ENCODE measurements around the gene HS6ST3.

The HS6ST3 gene

DNA sequence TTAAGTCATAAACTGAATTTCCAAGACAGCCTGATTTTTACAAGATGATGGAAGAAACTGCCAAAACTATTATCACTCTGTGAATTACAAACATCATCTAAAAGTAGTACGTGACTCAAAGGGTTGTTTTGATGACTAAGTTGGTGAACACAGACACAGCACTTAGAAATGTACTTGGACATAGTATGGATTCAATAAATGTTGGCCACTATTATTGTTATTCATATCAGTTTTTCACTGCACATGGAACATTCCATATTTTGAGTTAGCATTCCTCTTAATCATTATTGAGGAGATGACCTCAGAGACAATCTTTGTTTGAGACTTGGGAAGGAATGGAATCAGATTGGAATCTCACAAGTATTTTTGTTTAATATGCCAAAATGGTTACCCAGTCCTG, 731.5 kb downstream of the HS6ST3 start:
- Histone ChIP-seq H3K9me3 (ENCODE audit: low read depth, low read length) (no peaks in the 10 kb centered on the region), H3K36me3 (ENCODE audit: insufficient read depth, low read length) (no peaks in the 10 kb centered on the region), H3K9ac (ENCODE audit: insufficient read length) (no peak overlapping the region), H3K4me3 (no peak overlapping the region), H3K27ac (no peak overlapping the region)
- no peak for DNase-seq (ENCODE audit: low read depth, low spot score)
- no peak for TF ChIP-seq FOXP2 (optimal IDR thresholded peaks at IDR 0.05; ENCODE audit: control extremely low read depth, extremely low read length, insufficient read depth)
- no peak for TF ChIP-seq EZH2 (IDR thresholded peaks at IDR 0.05)
- TF ChIP-seq POLR2AphosphoS5 (IDR thresholded peaks at IDR 0.05; ENCODE audit: borderline replicate concordance, low read depth, low read length) = no peak

- Histone ChIP-seq H3K9ac (ENCODE audit: insufficient read length) (no peak overlapping the region), H3K36me3 (ENCODE audit: insufficient read depth, low read length) (no peaks in the 10 kb centered on the region), H3K27ac (no peak overlapping the region), H3K4me3 (no peak overlapping the region), H3K9me3 (ENCODE audit: low read depth, low read length) (no peaks in the 10 kb centered on the region)
- DNase-seq (ENCODE audit: low read depth, low spot score) = no peak
- TF ChIP-seq EZH2 (IDR thresholded peaks at IDR 0.05) (no peak), POLR2AphosphoS5 (IDR thresholded peaks at IDR 0.05; ENCODE audit: borderline replicate concordance, low read depth, low read length) (no peak), FOXP2 (optimal IDR thresholded peaks at IDR 0.05; ENCODE audit: control extremely low read depth, extremely low read length, insufficient read depth) (no peak)
These were observed 732.1 kb downstream of the HS6ST3 start for GRCh38 chr13:96821971-96822370.

- TF ChIP-seq EZH2 (IDR thresholded peaks at IDR 0.05) (no peak), FOXP2 (optimal IDR thresholded peaks at IDR 0.05; ENCODE audit: control extremely low read depth, extremely low read length, insufficient read depth) (no peak), POLR2AphosphoS5 (IDR thresholded peaks at IDR 0.05; ENCODE audit: borderline replicate concordance, low read depth, low read length) (no peak)
- Histone ChIP-seq H3K4me3 (no peak overlapping the region), H3K27ac (no peak overlapping the region), H3K9me3 (ENCODE audit: low read depth, low read length) (no peaks in the 10 kb centered on the region), H3K9ac (ENCODE audit: insufficient read length) (no peak overlapping the region), H3K36me3 (ENCODE audit: insufficient read depth, low read length) (no peaks in the 10 kb centered on the region)
- DNase-seq (ENCODE audit: low read depth, low spot score) = no peak
These were observed 733.0 kb downstream of the HS6ST3 start for GRCh38 chr13:96822895-96823294.

GRCh38 chr13:96824140-96824539, 734.2 kb downstream of the HS6ST3 start:
- Histone ChIP-seq H3K4me3 (no peak overlapping the region), H3K9ac (ENCODE audit: insufficient read length) (no peak overlapping the region), H3K36me3 (ENCODE audit: insufficient read depth, low read length) (no peaks in the 10 kb centered on the region), H3K27ac (no peak overlapping the region), H3K9me3 (ENCODE audit: low read depth, low read length) (no peaks in the 10 kb centered on the region)
- no peak for TF ChIP-seq EZH2 (IDR thresholded peaks at IDR 0.05)
- no peak for TF ChIP-seq FOXP2 (optimal IDR thresholded peaks at IDR 0.05; ENCODE audit: control extremely low read depth, extremely low read length, insufficient read depth)
- TF ChIP-seq POLR2AphosphoS5 (IDR thresholded peaks at IDR 0.05; ENCODE audit: borderline replicate concordance, low read depth, low read length) = no peak
- DNase-seq (ENCODE audit: low read depth, low spot score) = no peak

DNA sequence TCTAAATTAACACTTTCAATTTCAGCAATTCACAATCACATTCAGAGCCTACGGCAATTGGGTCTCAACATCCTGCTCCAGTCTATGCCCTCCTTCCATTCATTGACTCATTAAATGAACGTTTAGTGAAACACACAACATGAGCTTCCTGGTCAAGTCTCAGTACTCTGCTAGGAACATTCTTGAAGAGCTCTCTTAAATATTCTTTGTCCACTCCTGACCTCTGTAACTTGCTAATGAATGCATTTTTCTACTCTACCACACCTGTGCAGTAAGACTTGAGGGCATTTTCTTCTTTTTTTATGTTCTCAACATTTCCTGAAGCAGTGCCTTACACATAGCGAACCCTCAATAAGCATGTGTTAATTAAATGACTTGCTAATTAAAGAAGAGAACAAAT, 735.7 kb downstream of the HS6ST3 start:
- TF ChIP-seq POLR2AphosphoS5 (IDR thresholded peaks at IDR 0.05; ENCODE audit: borderline replicate concordance, low read depth, low read length) (no peak), EZH2 (IDR thresholded peaks at IDR 0.05) (no peak), FOXP2 (optimal IDR thresholded peaks at IDR 0.05; ENCODE audit: control extremely low read depth, extremely low read length, insufficient read depth) (no peak)
- no peaks in the 10 kb centered on the region for H3K9me3 ChIP-seq (ENCODE audit: low read depth, low read length)
- H3K27ac ChIP-seq = no peak overlapping the region
- H3K4me3 ChIP-seq = no peak overlapping the region
- no peak overlapping the region for H3K9ac ChIP-seq (ENCODE audit: insufficient read length)
- no peaks in the 10 kb centered on the region for H3K36me3 ChIP-seq (ENCODE audit: insufficient read depth, low read length)
- no peak for DNase-seq (ENCODE audit: low read depth, low spot score)

DNA sequence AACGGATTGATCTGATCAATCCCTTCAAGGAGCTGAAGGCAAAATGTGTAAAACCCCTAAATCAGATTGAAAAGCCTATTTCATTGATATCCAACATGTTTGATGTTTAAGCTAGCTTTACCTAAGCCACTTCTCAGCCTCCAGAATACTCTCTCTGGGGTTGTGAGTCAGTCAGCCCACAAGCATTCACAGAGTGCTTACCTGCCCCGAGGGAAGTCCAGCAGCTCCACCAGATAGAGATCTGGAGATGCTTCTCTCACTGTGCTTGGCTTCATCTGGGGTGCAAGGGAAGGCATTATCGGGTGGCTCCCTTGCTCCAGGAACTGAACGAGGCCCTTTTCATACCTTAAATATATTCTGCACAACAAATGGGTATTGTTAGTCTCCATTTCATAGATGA, 744.7 kb downstream of the HS6ST3 start:
- Histone ChIP-seq H3K9me3 (ENCODE audit: low read depth, low read length) (no peaks in the 10 kb centered on the region), H3K9ac (ENCODE audit: insufficient read length) (no peak overlapping the region), H3K36me3 (ENCODE audit: insufficient read depth, low read length) (no peaks in the 10 kb centered on the region), H3K27ac (no peak overlapping the region), H3K4me3 (no peak overlapping the region)
- DNase-seq (ENCODE audit: low read depth, low spot score) = no peak
- no peak for TF ChIP-seq POLR2AphosphoS5 (IDR thresholded peaks at IDR 0.05; ENCODE audit: borderline replicate concordance, low read depth, low read length)
- no peak for TF ChIP-seq FOXP2 (optimal IDR thresholded peaks at IDR 0.05; ENCODE audit: control extremely low read depth, extremely low read length, insufficient read depth)
- no peak for TF ChIP-seq EZH2 (IDR thresholded peaks at IDR 0.05)

DNA sequence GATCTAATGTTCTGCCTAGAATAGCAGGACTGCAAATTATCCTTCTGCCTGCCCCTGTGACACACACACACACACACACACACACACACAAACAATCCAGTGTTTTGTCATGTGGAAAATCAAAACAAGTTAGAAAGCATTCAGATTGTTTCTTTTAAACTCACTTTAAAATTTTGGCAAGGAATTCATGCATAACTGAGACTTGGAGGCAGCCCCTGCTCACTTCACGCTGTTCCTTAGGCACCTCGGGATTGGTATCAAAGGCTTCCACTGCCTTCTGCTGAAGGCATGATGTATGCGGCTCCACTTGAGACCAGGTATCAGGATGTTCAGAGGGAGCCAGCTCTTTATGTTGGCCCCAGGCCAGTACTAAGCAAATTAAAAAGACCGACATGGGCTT, 745.6 kb downstream of the HS6ST3 start:
- DNase-seq (ENCODE audit: low read depth, low spot score) = no peak
- H3K9ac ChIP-seq (ENCODE audit: insufficient read length) = no peak overlapping the region
- H3K4me3 ChIP-seq = no peak overlapping the region
- TF ChIP-seq FOXP2 (optimal IDR thresholded peaks at IDR 0.05; ENCODE audit: control extremely low read depth, extremely low read length, insufficient read depth) (no peak), EZH2 (IDR thresholded peaks at IDR 0.05) (no peak), POLR2AphosphoS5 (IDR thresholded peaks at IDR 0.05; ENCODE audit: borderline replicate concordance, low read depth, low read length) (no peak)
- H3K36me3 ChIP-seq (ENCODE audit: insufficient read depth, low read length) = no peaks in the 10 kb centered on the region
- H3K27ac ChIP-seq = no peak overlapping the region
- H3K9me3 ChIP-seq (ENCODE audit: low read depth, low read length) = no peaks in the 10 kb centered on the region

DNA sequence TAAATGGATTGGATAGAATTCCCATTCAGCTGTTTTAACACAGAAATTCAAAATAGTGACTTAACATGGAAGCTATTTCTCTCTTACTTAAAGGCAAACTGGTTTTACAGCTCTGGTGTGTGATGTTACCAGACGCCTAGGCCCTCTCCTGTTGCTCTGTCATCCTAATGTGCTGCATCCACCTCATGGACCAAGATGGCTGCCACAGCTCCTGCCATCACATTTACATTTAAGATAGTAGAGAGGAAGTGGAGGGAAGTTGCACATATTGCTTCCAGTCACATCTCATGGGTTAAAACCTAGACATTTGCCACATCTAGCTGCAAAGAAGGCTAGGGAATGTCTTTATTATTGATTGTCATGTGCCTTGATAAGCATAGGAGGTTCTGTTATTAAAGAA, 746.8 kb downstream of the HS6ST3 start:
- no peak for DNase-seq (ENCODE audit: low read depth, low spot score)
- no peak overlapping the region for H3K27ac ChIP-seq
- H3K9ac ChIP-seq (ENCODE audit: insufficient read length) = no peak overlapping the region
- no peak overlapping the region for H3K4me3 ChIP-seq
- no peaks in the 10 kb centered on the region for H3K36me3 ChIP-seq (ENCODE audit: insufficient read depth, low read length)
- no peaks in the 10 kb centered on the region for H3K9me3 ChIP-seq (ENCODE audit: low read depth, low read length)
- TF ChIP-seq FOXP2 (optimal IDR thresholded peaks at IDR 0.05; ENCODE audit: control extremely low read depth, extremely low read length, insufficient read depth) (no peak), POLR2AphosphoS5 (IDR thresholded peaks at IDR 0.05; ENCODE audit: borderline replicate concordance, low read depth, low read length) (no peak), EZH2 (IDR thresholded peaks at IDR 0.05) (no peak)

DNA sequence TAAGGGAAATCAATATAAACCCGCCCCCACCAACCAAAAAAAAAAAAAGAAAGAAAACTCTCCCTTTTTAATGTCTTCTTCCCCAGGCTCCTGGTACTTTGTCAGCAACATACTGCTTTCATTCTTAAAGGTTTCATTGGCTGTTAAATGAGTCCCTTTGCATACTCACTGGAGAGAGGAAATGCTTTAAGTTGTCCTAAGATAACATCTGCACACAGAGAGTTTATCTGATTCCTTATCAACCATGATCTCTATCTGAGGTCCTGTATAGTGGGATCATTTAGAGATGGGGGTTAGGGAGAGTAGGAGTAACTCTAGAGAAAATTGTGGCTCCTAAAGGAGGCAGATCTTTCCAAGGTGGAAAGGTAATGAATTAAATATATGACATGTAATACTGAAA, 747.9 kb downstream of the HS6ST3 start:
- no peak for DNase-seq (ENCODE audit: low read depth, low spot score)
- Histone ChIP-seq H3K27ac (no peak overlapping the region), H3K9ac (ENCODE audit: insufficient read length) (no peak overlapping the region), H3K9me3 (ENCODE audit: low read depth, low read length) (no peaks in the 10 kb centered on the region), H3K36me3 (ENCODE audit: insufficient read depth, low read length) (no peaks in the 10 kb centered on the region), H3K4me3 (no peak overlapping the region)
- TF ChIP-seq EZH2 (IDR thresholded peaks at IDR 0.05) = no peak
- no peak for TF ChIP-seq POLR2AphosphoS5 (IDR thresholded peaks at IDR 0.05; ENCODE audit: borderline replicate concordance, low read depth, low read length)
- no peak for TF ChIP-seq FOXP2 (optimal IDR thresholded peaks at IDR 0.05; ENCODE audit: control extremely low read depth, extremely low read length, insufficient read depth)
